Kasumi-1 (cell line): ENCODE data around the gene DAZAP1.

Experiments
- DNase-seq, 2 experiments: peaks; one replicate each; lab custom pipeline; 2025; lab: John Stamatoyannopoulos, UW

DAZAP1 gene

GRCh38 chr19:1394252-1395193 is 12.9 kb upstream of the DAZAP1 start:
- no peak for DNase-seq

GRCh38 chr19:1395194-1396018 is 12.0 kb upstream of the DAZAP1 start:
- DNase-seq, result no peak

GRCh38 chr19:1396019-1396767 is 11.2 kb upstream of the DAZAP1 start:
- peak; percentile 54 to 70 for DNase-seq

GRCh38 chr19:1396768-1397679 is 10.4 kb upstream of the DAZAP1 start:
- DNase-seq, result no peak

- peak in 1 of 2 experiments; percentile 1 for DNase-seq
These were observed 9.5 kb upstream of the DAZAP1 start for GRCh38 chr19:1397838-1398237.

- DNase-seq, result no peak
These were observed 8.3 kb upstream of the DAZAP1 start for GRCh38 chr19:1399079-1399478.

GRCh38 chr19:1399745-1400144 is 7.6 kb upstream of the DAZAP1 start:
- no peak for DNase-seq

GRCh38 chr19:1400281-1401137 is 6.9 kb upstream of the DAZAP1 start:
- DNase-seq, result peak; percentile 13 to 20

- peak; percentile 25 to 49 for DNase-seq
These were observed 6.1 kb upstream of the DAZAP1 start, which contains the start of gene GAMT for GRCh38 chr19:1401138-1401888. Gene GAMT, minus strand, starts transcription at chr19:1401542. Its CDS starts 66 bp downstream, at chr19:1401476.

- no peak for DNase-seq
These were observed 5.5 kb upstream of the DAZAP1 start for GRCh38 chr19:1401889-1402217.

- DNase-seq, result peak; percentile 15 to 17
These were observed 4.8 kb upstream of the DAZAP1 start for GRCh38 chr19:1402411-1403070.

- DNase-seq, result peak; percentile 90 to 96
These were observed 435 bp upstream of the DAZAP1 start for GRCh38 chr19:1406774-1407527.

GRCh38 chr19:1408300-1409203 is 1.2 kb downstream of the DAZAP1 start:
- DNase-seq, result peak; percentile 10 to 12

- no peak for DNase-seq
These were observed 2.0 kb downstream of the DAZAP1 start for GRCh38 chr19:1409204-1410005.

- no peak for DNase-seq
These were observed 2.9 kb downstream of the DAZAP1 start for GRCh38 chr19:1410136-1410786.

- no peak for DNase-seq
These were observed 3.4 kb downstream of the DAZAP1 start for GRCh38 chr19:1410789-1411188.
